Right renal cortex interstitium (tissue), 3 donors: ENCODE data around the gene ARHGAP31. TPM values are rescaled to one million over a fixed set of nuclear protein-coding genes. Genes with fewer than 3 reads are reported as not detected.

ENCODE experiments used
- DNase-seq, 3 donors: peaks; one replicate each; pipeline ENCODE4 v3.0.0-alpha.2; 2013; ENCODE audit warnings: low read depth in 3 of 3, low spot score in 2 of 3
- polyA plus RNA-seq, 3 donors: library from polyadenylated mRNA; unstranded; fragments of 120-200 nt; gene quantifications; one replicate each; pipeline ENCODE4 v1.2.1, GENCODE V29; 2013; ENCODE audit not compliant: insufficient read length in 3 of 3

ARHGAP31 gene
- polyA plus RNA-seq, 3 donors: 12.5 to 14.5 (median 14.3) TPM

- no peak for DNase-seq
Observed at GRCh38 chr3:119427669-119428068, 133.5 kb downstream of the ARHGAP31 start.

- DNase-seq: no peak
Observed at GRCh38 chr3:119428538-119428937, 134.4 kb downstream of the ARHGAP31 start.

- no peak for DNase-seq
Observed at GRCh38 chr3:119433613-119434325, 139.6 kb downstream of the ARHGAP31 start.

GRCh38 chr3:119434703-119435102, 140.5 kb downstream of the ARHGAP31 start:
- no peak for DNase-seq

- no peak for DNase-seq
Observed at GRCh38 chr3:119436977-119437376, 142.8 kb downstream of the ARHGAP31 start.

- no peak for DNase-seq
Observed at GRCh38 chr3:119437691-119438258, 143.6 kb downstream of the ARHGAP31 start.

GRCh38 chr3:119443179-119443578, 149.0 kb downstream of the ARHGAP31 start:
- DNase-seq: no peak

GRCh38 chr3:119444590-119444989, 150.4 kb downstream of the ARHGAP31 start:
- DNase-seq: no peak

GRCh38 chr3:119453822-119454221, 159.6 kb downstream of the ARHGAP31 start:
- DNase-seq: no peak

GRCh38 chr3:119456469-119456868, 162.3 kb downstream of the ARHGAP31 start:
- DNase-seq: no peak

- no peak for DNase-seq
Observed at GRCh38 chr3:119457246-119457645, 163.1 kb downstream of the ARHGAP31 start.

- peak; percentile 90 to 96 (median 93) for DNase-seq
Observed at GRCh38 chr3:119463171-119464169, 169.3 kb downstream of the ARHGAP31 start, which contains the start of gene TMEM39A. TMEM39A (minus strand) TSS chr3:119463615; CDS start chr3:119462074, 1,541 bp downstream.

- no peak for DNase-seq
Observed at GRCh38 chr3:119468041-119468440, 173.9 kb downstream of the ARHGAP31 start.

GRCh38 chr3:119469418-119470189, 175.4 kb downstream of the ARHGAP31 start:
- DNase-seq: peak in 2 of 3 donors; percentile 12 to 26

Other genes starting within 250 kb of the ARHGAP31 start
- gene TEX55, start 148.2 kb upstream of the ARHGAP31 start, polyA plus RNA-seq: not detected
- gene UPK1B, start 120.8 kb upstream of the ARHGAP31 start, polyA plus RNA-seq: 10 to 100 TPM in 1 of 3 donors, 1 to 10 TPM in 2; 8.6 to 10.1 (median 9.6) TPM
- gene B4GALT4, start 53.5 kb upstream of the ARHGAP31 start, polyA plus RNA-seq: 10 to 100 TPM; 35.4 to 39.2 (median 35.7) TPM
- gene TMEM39A, start 169.2 kb downstream of the ARHGAP31 start, polyA plus RNA-seq: 10 to 100 TPM; 49.7 to 55.4 (median 50.4) TPM
- 10 to 100 TPM; 24.8 to 27.3 (median 26.7) TPM for gene POGLUT1, start 174.6 kb downstream of the ARHGAP31 start, polyA plus RNA-seq
- 100 to 1,000 TPM; 107 to 110 (median 107) TPM for gene TIMMDC1, start 204.2 kb downstream of the ARHGAP31 start, polyA plus RNA-seq